ENCODE results near the gene DHX15.

Gene DHX15

GRCh38 chr4:24582235-24582832, 2.0 kb downstream of the DHX15 start:
- ATAC-seq, result no peak

DNA sequence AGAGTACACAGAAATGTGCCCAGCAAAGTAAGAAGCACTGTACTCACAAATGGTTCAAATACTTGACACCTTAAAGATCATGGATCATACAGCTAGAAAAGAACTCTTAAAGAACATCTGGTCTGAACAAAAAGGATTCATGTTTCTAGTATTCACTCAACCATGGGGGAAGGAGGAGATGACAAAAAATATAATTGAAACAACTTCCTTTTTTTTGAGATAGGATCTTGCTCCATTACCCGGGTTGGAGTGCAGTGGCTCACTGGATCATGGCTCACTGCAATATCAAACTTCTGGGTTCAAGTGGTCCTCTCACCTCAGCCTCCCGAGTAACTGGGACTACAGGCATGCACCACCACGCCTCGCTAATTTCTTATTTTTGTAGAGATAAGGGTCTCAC, 6.0 kb downstream of the DHX15 start:
- ATAC-seq, result no peak

GRCh38 chr4:24576276-24576675, 8.1 kb downstream of the DHX15 start:
- no peak for ATAC-seq

GRCh38 chr4:24574236-24574635, 10.1 kb downstream of the DHX15 start:
- ATAC-seq, result no peak

DNA sequence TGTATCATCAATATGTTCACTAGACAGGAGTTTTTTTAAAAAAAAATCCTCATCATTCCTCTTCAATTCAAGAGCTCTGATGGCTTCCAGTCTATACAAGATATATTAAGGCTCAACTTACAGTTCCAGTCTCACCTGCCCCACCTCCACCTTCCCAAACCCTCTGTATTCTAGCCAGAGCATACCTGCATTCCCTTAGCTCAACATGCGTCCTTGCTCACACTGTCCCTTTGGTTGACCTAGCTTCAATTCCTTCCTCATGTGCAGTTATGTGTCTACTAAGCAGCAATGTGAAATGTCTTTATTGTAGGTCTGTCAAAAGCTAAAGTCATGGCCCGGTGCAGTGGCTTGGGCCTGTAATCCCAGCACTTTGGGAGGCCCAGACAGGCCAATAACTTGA, 10.8 kb downstream of the DHX15 start:
- ATAC-seq, result no peak

GRCh38 chr4:24570574-24571236, 13.6 kb downstream of the DHX15 start:
- ATAC-seq, result peak; percentile 50 to 60

- ATAC-seq, result peak; percentile 46 to 55
Observed at GRCh38 chr4:24570172-24570571, 14.2 kb downstream of the DHX15 start.

DNA sequence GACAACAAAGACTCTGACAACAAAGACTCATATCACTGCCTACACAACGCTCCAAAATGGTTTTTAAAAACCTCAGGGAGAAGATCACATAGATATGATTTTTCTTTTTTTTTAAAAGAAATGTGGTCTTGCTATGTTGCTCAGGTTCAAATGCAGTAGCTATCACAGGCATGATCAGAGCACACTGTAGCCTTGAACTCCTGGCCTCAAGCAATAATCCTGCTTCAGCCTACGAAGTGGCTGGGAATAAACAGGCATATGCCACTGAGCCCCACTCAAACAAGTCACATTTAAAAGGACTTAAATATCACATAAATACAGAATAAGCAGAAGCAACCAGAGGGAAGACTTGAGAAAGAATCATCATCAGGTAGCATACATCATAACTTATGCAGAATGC, 14.7 kb downstream of the DHX15 start:
- ATAC-seq, result no peak

DNA sequence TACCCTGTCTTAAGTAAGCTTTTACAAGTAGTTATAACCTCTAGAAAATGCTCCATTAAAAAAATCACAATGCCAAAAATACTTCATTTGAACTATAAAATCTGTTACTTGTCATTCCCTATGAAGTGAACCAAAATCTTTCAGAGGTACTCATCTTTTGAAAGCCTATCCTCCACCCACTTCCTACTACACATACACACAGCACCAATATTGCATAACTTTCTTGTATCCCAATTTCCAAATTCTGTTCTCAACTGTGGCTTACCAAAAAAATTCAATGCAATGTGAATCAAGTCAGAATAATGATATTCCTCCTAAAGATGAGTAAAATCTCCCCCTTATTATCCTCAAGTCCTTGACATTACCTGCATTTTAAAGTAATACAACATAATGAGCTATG, 15.9 kb downstream of the DHX15 start:
- ATAC-seq, result no peak

DNA sequence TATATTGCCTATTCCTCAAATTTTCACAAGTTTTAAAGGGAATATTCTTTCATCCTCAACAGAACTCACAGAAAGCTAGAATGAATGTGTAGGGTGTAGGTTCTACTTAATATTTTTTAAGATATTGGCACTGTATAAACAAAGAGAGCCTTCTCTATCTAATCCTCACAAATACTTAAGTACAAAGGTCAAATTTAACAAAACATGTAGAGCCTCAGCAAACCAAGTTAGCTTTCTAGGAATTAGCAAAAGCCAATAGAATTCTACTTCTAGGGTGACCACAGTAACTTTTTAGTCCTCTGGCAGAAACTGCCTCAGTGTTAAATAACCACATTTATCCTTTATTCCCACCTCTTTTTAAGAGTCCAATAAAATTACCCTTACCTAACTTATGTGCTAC, 19.3 kb downstream of the DHX15 start:
- no peak for ATAC-seq

GRCh38 chr4:24564488-24564887, 19.9 kb downstream of the DHX15 start:
- ATAC-seq, result no peak

DNA sequence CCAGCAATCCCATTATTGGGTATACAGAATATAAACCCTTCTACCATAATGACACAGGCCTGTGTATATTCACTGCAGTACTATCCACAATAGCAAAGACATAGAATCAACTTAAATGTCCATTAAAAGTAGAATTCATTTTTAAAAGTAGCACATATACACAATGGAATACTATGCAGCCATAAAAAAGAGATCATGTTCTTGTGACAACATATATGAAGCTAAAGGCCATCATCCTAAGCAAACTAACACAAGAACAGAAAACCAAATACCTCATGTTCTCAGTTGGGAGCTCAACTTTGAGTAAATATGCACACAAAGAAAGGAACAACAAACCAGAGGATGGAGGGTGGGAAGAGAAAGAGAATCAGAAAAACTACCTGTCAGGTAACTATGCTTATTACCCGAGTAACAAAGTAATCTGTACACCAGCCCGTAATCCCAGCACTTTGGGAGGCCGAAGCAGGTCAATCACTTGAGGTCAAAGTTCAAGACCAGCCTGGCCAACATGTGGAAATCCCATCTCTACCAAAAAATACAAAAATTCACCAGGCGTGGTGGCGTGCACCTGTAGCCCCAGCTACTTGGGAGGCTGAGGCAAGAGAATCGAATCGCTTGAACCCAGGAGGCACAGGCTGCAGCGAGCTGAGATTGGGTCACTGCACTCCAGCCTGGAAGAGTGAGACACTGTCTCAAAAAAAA, 22.8 kb downstream of the DHX15 start:
- ATAC-seq, result no peak

DNA sequence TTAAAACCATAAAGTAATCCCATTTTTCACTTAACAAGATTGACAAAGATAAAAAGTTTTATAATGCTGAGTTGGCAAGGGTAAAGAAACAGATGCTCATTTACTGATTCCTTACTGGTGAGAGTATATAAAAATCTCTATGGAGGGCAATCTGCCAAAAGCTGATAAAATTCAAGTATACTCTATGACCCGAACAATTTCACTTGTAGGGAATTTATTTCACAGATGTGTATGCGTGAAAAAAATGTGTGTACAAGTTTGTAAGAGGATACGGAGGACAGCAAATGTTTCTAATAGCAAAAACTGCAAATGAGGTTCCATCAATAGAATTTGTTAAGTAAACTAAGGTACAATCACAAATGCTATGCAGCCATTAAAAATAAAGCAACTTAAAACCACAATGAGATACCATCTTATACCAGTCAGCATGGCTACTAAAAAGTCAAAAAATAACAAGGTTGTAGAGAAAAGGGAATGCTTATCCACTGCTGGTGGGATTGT, 23.4 kb downstream of the DHX15 start:
- no peak for ATAC-seq

- no peak for ATAC-seq
Observed at GRCh38 chr4:24559889-24560288, 24.5 kb downstream of the DHX15 start.

DNA sequence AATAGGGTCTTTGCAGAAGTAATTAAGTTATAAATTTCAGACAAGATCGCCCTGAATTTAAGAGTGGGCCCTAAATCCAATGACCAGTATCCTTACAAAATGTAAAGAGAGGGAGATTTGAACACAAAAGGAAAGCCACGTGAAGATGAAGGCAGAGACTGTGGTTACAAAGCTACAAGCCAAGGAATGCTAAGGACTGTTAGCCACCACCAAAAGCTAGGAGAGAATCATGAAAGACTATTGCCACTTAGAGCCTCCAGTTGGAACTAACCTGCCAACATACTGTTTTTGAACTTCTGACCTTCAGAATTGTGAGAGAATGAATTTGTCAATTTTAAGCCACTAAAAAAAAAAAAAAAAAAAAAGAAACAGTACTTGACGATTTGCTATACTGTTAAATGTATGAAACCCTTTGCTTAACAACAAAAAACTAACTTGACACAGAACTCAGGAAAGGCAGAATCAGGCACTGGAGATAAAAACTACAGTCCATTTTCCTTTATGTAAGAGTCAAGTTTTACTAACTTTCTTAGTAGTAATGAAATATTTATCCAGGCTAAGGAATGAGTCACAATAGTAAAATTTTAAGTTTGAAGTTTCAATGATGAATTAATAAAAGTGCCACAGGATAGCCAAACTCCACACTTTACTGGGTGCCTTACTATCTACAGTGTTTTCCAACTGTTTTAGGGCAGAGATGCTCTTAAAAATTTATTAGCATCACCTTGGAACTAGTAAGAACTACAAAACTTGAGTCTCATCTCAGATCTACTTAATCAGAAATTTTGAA, 25.1 kb downstream of the DHX15 start:
- no peak for ATAC-seq

GRCh38 chr4:24557026-24558025, 27.0 kb downstream of the DHX15 start:
- no peak for ATAC-seq

- ATAC-seq, result no peak
Observed at GRCh38 chr4:24551492-24552289, 32.7 kb downstream of the DHX15 start.

- ATAC-seq, result no peak
Observed at GRCh38 chr4:24550441-24551175, 33.7 kb downstream of the DHX15 start.

DNA sequence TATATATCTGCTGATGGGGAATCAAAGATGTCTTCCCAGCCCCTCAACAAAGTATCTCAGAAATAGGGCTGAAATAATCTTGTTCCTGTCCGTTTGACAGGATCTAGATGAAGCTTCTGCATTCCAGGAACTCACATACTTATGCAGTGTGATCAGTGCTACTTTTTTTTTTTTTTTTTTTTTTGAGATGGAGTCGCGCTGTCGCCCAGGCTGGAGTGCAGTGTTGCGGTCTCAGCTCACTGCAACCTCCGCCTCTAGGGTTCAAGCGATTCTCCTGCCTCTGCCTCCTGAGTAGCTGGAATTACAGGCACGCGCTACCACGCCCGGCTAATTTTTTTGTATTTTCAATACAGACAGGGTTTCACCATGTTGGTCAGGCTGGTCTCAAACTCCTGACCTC, 36.4 kb downstream of the DHX15 start:
- no peak for ATAC-seq
